Chondrocyte (in vitro differentiated cells): ENCODE measurements around the gene ACTR1A. TPM values are rescaled to one million over a fixed set of nuclear protein-coding genes. Genes with fewer than 3 reads are reported as not detected.
A peak's percentile ranks its signal among the peaks of the same experiment; 100 is the strongest.

Experiments
- DNase-seq: peaks from one replicate; pipeline ENCODE4 v3.0.0; 2021; ENCODE audit warnings: mixed read lengths, low spot score
- H3K27ac Mint-ChIP-seq: one replicate; pipeline ENCODE4 v1.8.0; 2021; ENCODE audit warnings: mild to moderate bottlenecking, moderate library complexity, mixed read lengths; ENCODE audit not compliant: unreplicated experiment
- H3K27me3 Mint-ChIP-seq: 2 replicates; pipeline ENCODE4 v1.8.0; 2021; ENCODE audit warnings: low read depth, mixed read lengths
- H3K36me3 Mint-ChIP-seq: 2 replicates; pipeline ENCODE4 v1.8.0; 2021; ENCODE audit warnings: low read depth, mixed read lengths
- H3K4me1 Mint-ChIP-seq: 2 replicates; pipeline ENCODE4 v1.8.0; 2021; ENCODE audit warnings: low read depth, mild to moderate bottlenecking, mixed read lengths
- H3K4me3 Mint-ChIP-seq: one replicate; pipeline ENCODE4 v1.8.0; 2021; ENCODE audit warnings: mild to moderate bottlenecking, moderate library complexity, mixed read lengths; ENCODE audit not compliant: unreplicated experiment
- H3K9me3 Mint-ChIP-seq: 2 replicates; pipeline ENCODE4 v1.8.0; 2021; ENCODE audit warnings: low read depth, mixed read lengths
- total RNA-seq: library from RNA; stranded (reverse); gene quantifications from 3 replicates; pipeline ENCODE4 v1.2.1, GENCODE V29; 2021
- TF ChIP-seq, protein P1 (sequence below): fragments of 200-600 bp; sonication (generic); IDR thresholded peaks from 2 replicates; pipeline ENCODE4 v1.5.0; 2021; ENCODE audit warnings: antibody characterized with exemption, mild to moderate bottlenecking, moderate library complexity

ACTR1A gene
- total RNA-seq, 1 donor from 2014 or later, result 128 TPM

DNA sequence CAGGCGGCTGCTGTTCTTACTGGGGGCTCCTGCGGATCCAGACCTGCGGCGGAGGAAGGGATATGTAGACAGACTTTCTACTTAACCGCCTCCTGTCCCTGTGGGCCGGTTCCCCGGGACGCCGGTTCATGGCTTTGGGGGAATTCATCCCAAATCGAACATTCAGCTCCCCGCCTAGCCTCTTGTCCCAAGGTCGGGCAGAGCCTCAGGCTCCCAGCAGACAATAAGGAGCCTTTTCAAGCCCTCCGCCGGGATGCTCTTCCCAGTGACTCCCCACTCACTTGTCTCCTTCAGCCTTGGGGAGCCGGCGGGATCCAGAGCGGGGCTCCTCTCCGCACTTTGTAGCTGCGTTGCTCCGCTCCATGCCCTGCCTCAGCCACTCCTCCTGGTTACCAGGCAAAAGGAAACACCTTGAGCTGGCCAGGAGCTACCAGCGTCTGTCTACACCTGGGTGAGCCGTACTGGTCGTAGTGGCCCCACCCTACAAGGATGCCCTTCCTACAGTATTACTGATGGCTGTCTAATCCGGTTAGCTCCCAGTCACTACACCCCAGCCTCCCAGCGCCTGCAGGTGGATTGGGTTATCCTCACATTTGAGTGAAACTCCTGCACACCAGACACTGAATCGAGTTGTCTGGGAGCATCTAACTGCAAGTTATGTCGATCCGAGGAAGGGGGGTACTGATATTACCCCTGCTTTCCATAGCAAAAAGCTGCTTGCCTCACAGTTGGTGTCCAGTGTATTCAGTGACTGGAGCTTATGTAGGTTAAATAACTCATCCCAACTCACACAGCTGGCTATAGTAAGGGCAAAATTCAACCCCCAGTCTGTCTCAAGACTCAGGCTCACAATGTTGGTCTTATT, 51.2 kb downstream of the ACTR1A start, which contains the start of gene C10orf95:
C10orf95 (minus strand) TSS at position 439 of the 865 bp plus-strand sequence. CDS start 450 bp downstream, outside the sequence.
- peaks cover 29% of the 10 kb centered on the region for H3K4me1 Mint-ChIP-seq
- no peak within 1 kb of the TSS for H3K27ac Mint-ChIP-seq
- no peaks in the 10 kb centered on the region for H3K9me3 Mint-ChIP-seq
- TF ChIP-seq, protein P1, sequence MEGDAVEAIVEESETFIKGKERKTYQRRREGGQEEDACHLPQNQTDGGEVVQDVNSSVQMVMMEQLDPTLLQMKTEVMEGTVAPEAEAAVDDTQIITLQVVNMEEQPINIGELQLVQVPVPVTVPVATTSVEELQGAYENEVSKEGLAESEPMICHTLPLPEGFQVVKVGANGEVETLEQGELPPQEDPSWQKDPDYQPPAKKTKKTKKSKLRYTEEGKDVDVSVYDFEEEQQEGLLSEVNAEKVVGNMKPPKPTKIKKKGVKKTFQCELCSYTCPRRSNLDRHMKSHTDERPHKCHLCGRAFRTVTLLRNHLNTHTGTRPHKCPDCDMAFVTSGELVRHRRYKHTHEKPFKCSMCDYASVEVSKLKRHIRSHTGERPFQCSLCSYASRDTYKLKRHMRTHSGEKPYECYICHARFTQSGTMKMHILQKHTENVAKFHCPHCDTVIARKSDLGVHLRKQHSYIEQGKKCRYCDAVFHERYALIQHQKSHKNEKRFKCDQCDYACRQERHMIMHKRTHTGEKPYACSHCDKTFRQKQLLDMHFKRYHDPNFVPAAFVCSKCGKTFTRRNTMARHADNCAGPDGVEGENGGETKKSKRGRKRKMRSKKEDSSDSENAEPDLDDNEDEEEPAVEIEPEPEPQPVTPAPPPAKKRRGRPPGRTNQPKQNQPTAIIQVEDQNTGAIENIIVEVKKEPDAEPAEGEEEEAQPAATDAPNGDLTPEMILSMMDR, result no peak
- no peaks in the 10 kb centered on the region for H3K27me3 Mint-ChIP-seq
- peak within 1 kb of the TSS; percentile 85 for H3K4me3 Mint-ChIP-seq
- H3K36me3 Mint-ChIP-seq, result peaks cover 2% of the 10 kb centered on the region
- DNase-seq, result no peak

DNA sequence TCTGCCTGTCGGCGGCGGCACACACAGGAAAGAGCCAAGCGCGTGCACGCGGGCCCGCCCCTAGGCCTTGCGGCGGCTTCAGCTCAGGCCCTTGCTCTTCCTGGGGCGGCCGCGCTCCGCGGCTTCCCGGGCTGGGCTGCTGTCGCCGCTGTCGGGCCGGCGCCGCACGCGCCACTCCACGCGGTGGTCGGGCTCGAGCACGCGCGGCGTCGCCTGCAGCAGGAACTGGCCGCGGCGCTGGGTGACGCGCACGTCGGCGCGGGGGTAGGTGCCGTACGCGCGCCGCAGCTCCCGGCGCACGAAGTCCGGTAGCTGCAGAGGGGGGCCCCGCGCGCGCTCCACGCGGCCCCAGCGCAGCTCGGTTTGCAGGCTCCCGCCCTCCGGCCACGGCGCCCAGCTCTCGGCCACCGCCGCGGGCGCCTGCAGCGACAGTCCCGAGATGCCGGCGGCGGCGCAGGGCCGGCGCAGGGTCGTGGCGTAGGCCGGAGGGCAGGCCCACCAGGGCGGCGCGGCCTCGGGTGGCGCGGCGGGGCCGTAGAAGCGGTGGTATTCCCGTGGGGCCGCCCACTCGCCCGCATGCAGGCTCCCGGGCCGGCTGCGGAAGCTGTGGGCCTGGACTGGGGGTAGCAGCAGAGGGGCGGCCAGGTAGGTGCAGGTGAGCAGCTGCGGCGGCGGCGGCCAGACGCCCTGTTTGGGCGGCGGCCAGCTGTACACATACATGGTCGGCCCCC, 52.0 kb downstream of the ACTR1A start:
- H3K4me1 Mint-ChIP-seq, result peaks cover 26% of the 10 kb centered on the region
- no peaks in the 10 kb centered on the region for H3K9me3 Mint-ChIP-seq
- H3K4me3 Mint-ChIP-seq, result peak overlapping the region; percentile 85
- H3K27me3 Mint-ChIP-seq, result no peaks in the 10 kb centered on the region
- H3K27ac Mint-ChIP-seq, result no peak overlapping the region
- H3K36me3 Mint-ChIP-seq, result no peaks in the 10 kb centered on the region
- DNase-seq, result no peak
- TF ChIP-seq, protein P1, result peak; percentile 1

DNA sequence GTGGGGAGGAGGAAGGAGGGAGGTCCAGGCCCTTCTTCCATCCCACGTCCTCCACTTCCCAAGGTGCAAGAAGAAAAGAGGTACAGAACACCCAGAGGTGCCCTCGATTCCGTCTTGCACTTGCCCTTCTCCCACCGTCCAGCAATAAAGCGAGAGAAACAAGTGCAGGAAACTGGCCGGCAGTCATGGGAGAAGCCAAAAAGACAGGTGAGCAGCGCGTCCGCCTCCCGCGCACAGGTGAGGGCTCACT, 52.5 kb downstream of the ACTR1A start:
- TF ChIP-seq, protein P1, result no peak
- H3K27me3 Mint-ChIP-seq, result no peaks in the 10 kb centered on the region
- peaks cover 26% of the 10 kb centered on the region for H3K4me1 Mint-ChIP-seq
- peak overlapping the region; percentile 85 for H3K4me3 Mint-ChIP-seq
- peak overlapping the region; percentile 64 for H3K27ac Mint-ChIP-seq
- no peaks in the 10 kb centered on the region for H3K9me3 Mint-ChIP-seq
- DNase-seq, result no peak
- no peaks in the 10 kb centered on the region for H3K36me3 Mint-ChIP-seq

DNA sequence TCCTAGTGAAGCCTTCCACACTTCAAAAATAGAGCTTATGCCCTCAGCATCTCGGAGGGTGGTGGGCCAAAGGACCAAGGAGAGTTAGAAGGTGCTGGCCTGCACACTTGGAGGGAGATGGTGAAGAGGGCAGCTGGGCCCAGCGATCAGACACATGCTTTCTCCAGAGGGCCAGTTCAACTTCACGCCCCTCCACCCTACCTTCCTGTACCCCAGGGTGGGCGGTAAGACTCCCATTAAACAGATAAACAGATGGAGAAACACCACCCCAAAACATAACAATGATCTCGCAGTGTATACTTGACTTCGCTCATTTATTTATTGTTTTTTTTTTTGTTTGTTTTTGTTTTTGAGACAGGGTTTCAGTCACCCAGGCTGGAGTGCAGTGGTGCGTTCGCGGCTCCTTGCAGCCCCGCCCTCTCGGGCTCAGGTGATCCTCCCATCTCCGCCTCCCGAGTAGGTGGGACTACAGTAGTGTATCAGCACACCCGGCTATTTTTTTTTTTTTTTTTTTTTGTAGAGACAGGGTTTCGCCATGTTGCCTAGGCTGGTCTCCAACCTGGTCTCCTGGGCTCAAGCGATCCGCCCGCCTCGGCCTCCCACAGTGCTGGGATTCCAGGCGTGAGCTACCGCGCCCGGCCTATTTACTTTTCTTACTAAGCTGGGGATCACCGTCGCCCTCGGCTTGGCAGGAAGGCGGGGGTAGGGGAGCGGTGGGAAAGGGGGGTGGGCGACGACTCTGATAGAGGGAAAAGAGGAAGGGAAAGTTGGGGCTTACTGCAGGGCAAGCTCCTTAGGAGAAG, 53.0 kb downstream of the ACTR1A start:
- Mint-ChIP-seq H3K4me3 (peak overlapping the region; percentile 85), H3K9me3 (no peaks in the 10 kb centered on the region), H3K36me3 (no peaks in the 10 kb centered on the region), H3K4me1 (peaks cover 26% of the 10 kb centered on the region), H3K27ac (peak overlapping the region; percentile 64), H3K27me3 (no peaks in the 10 kb centered on the region)
- TF ChIP-seq, protein P1, result no peak
- DNase-seq, result no peak

DNA sequence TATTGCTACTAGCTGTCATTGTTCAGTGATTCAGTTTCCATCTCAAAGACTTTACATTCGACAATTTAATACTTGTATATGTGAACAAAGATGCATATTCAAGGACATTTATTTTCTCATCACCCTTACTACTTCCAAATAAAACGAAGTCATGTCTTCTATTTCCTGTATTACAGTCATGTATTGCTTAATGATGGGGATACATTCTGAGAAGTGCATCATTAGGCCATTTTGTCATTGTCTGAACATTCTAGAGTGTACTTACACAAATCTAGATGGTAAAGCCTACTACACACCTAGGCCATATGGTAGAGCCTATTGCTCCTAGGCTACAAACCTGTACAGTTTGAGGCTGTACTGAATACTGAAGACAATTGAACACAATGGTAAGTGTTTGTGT, 57.7 kb downstream of the ACTR1A start:
- Mint-ChIP-seq H3K4me3 (no peak overlapping the region), H3K27me3 (peaks cover 4% of the 10 kb centered on the region), H3K4me1 (peaks cover 6% of the 10 kb centered on the region), H3K36me3 (no peaks in the 10 kb centered on the region), H3K27ac (no peak overlapping the region), H3K9me3 (no peaks in the 10 kb centered on the region)
- TF ChIP-seq, protein P1, result no peak
- no peak for DNase-seq
